CD4-positive, alpha-beta T cell treated with Interleukin-4 for 1 hour (primary cell): ENCODE results near the gene HOXC13.

Experiments
- DNase-seq, 2 donors: peaks; one replicate each; pipeline ENCODE4 v3.0.0-alpha.2; 2020 to 2022

The HOXC13 gene

DNA sequence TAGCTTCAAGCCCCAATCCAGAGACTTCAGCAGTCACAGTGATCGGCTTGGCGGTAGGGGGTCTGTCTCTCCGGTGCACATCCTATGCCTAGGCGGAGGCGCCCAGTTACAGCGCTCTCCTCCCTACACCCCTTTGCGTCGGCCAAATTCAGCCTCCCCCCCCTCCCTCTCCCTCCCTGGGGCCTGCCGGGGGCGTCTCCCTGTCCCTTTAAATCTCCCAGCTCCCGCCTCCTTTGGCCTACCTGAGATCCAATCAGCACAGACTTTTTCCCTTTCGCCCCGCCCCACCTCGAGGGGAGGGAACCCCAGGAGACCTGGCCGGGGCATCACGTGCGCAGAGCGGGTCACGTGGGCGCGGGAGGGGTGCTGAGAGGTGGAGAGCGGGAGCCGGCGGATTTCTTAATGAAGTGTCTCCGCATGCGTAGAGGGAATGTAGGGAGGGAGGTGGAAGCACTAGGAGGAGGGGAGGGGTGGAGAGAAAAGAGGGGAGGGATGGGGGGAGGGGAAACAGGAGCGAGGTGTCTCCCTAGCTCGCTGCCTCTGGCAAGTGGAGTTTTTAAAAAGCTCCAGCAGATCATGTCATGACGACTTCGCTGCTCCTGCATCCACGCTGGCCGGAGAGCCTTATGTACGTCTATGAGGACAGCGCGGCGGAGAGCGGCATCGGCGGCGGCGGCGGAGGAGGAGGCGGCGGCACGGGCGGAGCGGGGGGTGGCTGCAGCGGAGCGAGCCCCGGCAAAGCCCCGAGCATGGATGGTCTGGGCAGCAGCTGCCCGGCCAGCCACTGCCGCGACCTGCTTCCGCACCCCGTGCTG is at the start of gene HOXC13:
TSS of gene HOXC13 (plus strand) at position 506 of the 815 bp plus-strand sequence. CDS start at position 582, 76 bp downstream.
- peak in 1 of 2 donors; percentile 21 for DNase-seq

DNA sequence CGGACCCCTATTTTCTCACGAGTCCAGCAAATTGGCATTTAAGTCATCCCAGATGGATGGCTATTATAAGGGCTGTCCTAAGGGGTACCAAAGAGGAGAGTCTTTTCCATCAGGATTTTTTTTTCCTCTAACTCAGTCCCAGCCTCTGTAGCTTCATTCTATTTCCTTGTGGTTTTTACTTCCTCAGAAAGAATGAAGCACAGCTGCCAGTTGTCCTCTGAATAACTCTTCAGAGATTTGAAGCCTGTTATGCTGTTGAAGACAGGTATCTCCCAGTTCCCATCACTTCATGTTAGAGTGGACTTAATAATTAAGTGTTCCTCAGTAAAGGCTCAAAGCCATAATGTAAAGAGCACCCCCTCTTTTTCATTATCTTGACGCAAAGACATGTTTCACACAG is 48.5 kb upstream of the HOXC13 start:
- no peak for DNase-seq

DNA sequence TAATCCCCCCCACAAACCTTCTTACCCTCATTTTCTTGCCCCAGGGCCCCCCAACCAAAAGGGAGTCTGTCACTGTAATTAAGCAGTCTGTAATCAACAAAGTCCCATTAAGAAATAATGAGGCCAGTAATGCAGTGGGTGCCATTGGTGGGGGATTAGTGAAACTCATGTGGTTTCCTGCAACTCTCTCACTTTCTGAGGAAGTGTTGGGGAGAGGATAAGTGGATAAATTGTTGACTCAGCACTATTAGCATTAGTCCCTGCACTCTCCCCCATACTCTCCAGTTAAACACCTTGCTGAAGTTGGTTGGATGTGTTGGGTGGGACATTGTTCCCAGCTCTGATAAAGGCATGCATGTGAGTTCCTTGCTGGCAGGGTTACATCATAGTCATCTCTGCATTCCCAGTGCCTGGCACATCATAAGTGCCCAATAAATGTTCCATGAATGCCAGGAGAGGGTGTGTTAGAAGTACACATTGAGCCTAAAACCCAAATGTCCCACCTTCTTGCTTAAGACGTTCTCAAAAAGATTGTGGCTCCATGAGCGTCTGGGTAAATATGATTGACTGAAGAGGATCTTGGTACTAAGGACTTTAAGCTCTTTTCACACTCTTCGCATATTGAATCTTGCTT is 45.8 kb upstream of the HOXC13 start:
- no peak for DNase-seq

DNA sequence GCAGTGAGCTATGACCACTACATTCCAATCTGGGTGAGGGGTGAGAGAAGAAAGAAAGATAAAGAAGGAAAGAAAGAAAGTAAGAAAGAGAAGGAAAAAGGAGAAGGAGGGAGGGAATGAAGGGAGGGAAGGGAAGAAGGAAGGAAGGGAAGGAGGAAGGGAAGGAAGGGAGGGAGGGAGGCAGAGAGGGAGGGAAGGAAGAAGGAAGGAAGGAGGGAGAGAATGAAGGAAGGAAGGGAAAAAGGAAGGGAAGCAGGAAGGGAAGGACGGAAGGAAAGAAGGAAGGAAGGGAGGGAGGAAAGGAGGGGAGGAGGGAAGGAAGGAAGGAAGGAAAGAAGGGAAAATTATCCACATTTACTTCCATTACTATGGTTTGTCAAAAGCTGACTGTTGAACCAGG is 39.4 kb upstream of the HOXC13 start:
- DNase-seq, result no peak

DNA sequence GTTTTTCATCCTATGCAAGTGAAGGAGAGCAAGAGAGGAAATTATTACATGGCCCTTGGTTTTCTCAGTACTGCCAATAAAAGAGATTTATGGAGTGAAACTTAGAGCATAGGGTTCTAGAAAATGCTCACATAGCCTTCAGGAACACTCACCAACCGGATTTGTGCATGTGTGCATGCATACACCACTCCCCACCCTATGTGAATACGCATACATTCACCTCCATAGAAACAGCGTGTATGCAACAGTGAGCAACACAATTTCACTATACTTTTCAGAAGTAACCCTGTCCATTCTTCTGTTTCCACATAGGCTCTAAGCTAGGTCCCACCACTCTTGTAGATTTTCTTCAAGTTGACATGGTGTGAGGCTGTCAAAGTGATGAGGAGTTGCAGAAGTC is 31.5 kb upstream of the HOXC13 start:
- no peak for DNase-seq

- DNase-seq, result no peak
Measured at GRCh38 chr12:53916788-53917655, 21.6 kb upstream of the HOXC13 start.

GRCh38 chr12:53924521-53925405 is 13.9 kb upstream of the HOXC13 start:
- DNase-seq, result no peak

DNA sequence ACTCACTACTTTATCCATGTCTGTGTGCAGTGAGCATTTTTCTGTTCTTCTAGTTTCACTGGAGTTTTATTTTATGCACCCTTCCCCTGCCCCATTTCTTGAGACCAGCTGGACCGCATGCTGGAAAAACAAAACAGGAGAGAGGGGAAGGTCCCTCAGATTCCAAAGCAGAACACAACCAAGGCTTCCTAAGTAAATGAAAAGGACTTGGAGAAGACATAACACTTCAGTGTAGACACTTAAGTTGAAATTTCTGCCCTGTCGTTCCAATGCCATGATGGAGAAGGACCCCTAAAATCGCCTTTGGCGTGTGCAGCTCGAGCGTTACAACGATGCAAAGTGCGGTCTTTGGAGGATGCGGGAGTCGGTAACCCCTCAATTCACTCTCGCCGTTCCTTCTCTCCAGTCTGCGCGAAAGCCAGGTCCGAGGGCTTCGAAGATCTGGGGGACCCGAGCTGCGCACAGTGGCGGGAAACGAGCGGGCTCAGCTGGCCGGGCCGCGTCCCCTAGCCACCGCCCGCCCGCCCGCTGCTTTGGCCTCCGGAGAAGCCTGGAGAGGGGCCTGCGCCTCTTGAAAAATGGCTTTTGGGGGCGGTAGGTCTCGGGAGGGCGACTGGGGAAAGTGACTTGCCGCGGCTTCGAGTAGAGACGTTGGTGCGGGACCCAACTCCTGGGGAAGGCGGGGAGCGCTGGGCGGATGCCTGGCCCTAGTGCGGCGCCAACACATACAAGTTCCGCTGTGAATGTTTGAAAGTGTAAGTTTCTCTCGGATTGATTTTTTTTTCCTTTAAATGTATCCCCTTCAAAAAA is 11.2 kb upstream of the HOXC13 start:
- DNase-seq, result no peak

DNA sequence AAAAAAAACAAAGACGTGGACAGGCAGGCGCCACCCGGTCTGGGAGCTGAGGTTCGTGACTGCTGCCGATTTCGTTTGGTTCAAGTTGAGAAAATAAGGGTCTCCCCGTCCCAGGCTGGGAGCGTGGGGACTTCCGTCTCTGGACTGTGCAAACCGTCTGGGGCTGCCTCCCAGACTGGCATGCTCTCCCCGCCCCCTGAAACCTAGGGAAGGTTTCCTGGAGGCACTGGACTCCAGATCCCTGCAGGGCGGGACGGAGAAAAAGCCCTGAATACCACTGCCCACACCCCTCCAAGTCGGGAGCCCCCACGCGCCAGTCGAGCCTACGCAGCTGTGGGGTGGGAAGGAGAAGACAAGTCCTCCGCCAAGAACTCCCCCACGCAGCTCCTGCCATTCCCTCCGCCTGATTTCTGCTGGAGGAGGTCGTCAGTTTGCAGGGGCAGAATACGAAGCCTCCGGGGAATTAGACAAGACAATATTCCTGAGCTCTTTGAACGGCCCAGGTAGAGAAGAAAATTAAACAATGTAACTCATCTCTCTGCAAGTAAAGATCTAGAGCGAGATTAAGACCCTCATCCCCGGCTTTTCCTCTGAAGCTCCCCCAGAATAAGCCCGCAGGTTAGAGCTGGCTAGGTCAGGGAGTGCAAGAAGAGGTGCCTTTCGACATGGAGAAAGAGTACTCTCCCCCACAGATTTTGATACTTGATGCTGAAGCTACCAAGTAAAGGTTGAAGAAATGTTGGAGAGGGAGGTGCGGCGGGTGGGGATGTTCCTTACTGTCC is 10.4 kb upstream of the HOXC13 start:
- DNase-seq, result no peak

DNA sequence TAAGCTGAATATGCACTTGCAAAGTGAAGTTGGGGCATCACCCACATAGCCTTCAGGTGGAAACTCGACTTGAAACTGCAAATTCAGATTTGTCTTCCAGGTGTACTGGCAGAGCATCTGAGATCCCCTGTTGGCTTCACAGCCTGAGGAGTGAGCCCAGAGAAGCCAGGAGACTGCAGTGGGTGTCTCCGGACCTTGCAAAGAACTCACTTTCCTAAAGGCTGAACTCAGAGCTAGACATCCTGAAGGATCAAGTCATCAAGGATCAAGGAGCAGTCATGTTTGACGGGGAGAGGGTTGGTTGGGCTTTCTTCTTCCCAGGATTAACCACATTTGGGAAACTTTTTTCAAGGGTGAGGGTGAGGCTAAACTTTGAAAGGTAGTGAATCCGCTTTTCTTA is 9.1 kb upstream of the HOXC13 start:
- no peak for DNase-seq

DNA sequence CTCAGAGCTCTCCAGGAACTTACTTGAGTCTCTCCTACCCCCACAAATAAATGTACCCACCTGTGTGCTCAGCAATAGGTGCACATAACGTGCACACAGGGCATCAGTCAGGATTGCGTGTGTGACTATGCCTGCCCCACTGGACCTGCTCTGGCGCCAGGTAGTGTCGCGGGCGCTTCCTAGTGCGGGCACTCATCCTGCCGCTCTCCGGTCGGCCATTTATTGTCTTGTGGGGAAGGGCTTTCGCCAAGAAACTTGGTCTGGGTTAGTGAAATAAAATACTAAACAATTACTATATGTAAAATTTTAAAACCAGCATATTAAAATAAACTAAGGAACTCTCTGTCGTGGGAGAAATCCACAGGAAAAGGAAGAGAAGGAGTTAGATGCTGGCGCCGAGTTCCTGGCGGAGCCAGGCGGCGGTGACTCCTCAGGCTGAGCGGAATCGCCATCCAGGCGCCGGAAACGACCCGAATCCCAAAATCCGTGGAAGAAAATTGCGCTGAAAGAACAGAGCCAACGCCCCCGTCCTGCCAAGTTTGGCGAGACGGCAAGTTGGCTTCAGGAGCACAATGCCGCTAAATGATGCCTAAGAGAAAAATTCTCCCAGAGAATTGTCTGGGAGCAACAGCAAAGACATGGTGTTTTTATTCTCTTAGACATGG is 7.9 kb upstream of the HOXC13 start:
- no peak for DNase-seq

DNA sequence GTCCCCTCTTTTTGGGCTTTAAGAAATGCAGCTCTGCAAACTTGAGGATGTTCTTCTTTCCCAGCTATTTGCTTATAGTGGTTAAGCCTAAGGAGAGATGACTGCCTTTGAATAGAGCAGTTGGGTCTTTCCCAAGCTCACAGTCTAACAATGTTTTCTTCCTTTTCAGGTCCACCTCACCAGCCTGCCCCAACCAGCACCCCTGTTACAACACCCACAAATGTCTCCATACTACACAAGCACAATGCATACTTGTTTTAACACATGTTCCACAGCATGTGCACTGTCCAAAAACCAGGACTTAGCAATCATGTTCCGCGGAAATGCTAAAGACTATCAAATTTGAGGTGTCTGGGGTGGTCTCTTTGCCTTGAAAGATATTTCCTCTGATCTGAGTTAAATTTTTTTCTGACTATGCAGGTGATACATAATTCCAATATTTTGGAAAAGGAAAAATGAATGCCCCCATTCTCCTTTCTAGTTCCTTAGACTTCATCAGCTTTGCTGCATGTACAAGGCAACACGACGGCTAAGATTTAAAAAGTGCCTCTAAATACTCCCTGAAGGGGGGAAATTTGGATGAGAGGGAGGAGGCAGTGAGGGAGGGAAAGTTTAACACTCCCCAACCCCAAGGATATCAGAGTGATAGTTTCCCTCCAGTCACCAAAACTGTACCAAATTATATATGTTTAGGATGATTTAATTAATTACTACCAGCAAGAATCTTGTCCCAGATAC is 6.6 kb upstream of the HOXC13 start:
- no peak for DNase-seq

DNA sequence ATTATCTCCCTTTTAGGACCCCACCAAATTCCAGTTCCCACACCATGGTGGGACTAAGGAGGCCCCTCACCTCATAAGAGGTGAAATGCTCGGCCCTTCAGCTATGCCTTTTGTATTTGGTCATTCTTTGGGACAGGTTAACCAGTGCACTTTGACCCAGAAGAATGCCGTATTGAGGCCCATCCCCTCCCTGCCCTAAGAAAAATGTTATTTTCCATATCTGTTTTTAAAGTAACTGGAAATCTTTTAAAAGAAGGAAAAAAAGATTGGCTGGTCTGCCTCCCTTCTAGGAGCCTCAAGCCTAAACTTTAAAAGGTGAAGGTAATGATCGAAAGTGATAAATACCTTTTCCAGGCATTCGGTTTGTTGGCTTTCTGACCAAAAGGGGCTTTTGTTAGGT is 5.7 kb upstream of the HOXC13 start:
- no peak for DNase-seq

GRCh38 chr12:53935383-53936341 is 3.0 kb upstream of the HOXC13 start:
- DNase-seq, result no peak

- no peak for DNase-seq
Measured at GRCh38 chr12:53937099-53937498, 1.5 kb upstream of the HOXC13 start.

DNA sequence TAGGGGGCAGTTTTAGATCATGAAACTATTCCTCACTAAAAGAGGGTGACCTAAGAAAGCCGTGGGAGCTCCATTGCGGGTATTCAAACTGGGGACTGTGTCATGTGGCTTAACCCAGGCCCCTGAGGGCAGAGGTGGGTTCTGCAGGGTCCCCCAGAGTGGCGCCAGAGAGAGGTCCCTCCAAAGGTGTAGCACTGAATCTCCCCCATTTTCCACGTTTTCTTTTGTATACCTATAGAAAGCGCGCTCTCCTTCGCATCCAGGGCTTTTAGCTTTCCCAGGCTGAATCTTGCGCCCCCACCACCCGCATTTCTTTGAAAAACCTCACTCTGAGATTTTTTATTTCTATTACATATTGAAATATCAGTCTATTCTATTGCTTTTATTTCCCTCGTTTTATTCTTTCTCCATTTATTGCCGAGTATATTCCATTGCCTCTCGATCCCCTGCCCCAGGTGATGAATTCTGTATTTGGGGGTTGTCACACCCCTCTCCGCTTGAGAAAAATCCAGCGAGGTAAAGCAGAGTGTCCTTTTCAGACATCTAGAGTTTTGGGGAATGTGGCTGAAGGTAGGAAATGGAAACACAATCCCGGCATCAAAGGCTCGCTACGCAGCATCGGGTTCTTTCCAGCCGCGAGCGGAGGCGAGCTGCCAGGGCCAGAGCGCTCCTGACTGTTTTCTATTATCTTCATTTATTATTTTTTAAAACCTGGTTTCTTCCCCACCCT is 870 bp upstream of the HOXC13 start:
- DNase-seq, result no peak
